Fibroblast of lung (primary cell): ENCODE data around the gene RASSF5.

Experiments used
- EZH2 ChIP-seq: IDR thresholded peaks from 2 replicates; pipeline ENCODE4 v1.5.1; 2012; ENCODE audit warnings: low read length, control low read depth, mild to moderate bottlenecking; ENCODE audit errors: missing control alignments
- TF ChIP-seq, protein P1 (sequence below), 2 donors: IDR thresholded peaks in 1 of 2; conservative IDR thresholded peaks in 1 of 2; 1 replicate in 1 of 2; 2 replicates in 1 of 2; pipeline ENCODE4 v1.5.1; 2011 to 2012; ENCODE audit warnings: low read length in 2 of 2, control low read depth in 1 of 2, inconsistent platforms in 1 of 2, low read depth in 1 of 2, mild to moderate bottlenecking in 1 of 2

DNA sequence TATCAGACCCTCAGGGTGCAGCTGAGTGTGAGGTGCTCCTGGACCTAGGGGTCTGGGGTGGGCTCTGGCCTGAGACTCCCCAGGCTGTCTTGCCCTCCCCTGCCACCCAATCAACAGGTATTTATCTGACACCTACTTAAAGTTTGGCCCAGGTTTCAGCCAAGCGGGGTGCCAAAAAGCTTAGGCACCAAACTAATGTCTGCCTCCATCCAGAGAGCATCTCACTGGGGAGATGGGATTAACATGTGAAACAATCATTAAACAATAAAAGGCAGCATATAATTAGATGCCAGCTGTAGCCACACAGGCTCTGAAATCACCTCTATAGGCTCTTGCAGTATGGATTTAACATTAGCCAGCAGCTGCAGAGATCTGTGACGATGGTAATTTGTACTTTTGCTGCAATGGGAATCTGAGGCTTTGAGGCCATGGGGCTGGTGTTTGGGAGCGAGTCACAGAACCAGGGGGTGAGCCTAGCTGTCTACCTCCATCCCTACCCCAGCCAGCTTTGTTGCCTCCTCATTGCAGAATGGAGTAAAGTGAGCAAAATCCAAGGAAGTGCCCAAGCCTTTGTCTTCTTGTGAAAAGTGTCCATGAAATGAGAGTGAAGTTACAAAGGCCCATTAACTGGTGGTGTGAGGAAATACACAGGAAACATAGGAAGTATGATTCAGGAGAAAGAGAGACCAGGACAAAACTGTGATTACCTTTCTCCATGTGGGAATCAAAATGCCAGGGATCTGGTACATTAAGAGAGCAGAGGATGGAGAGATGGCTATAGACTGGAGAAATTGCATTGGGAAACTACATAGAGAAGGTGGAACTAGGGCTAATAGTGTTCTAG lies 68.8 kb downstream of the RASSF5 start:
- no peak for TF ChIP-seq EZH2
- TF ChIP-seq, protein P1, sequence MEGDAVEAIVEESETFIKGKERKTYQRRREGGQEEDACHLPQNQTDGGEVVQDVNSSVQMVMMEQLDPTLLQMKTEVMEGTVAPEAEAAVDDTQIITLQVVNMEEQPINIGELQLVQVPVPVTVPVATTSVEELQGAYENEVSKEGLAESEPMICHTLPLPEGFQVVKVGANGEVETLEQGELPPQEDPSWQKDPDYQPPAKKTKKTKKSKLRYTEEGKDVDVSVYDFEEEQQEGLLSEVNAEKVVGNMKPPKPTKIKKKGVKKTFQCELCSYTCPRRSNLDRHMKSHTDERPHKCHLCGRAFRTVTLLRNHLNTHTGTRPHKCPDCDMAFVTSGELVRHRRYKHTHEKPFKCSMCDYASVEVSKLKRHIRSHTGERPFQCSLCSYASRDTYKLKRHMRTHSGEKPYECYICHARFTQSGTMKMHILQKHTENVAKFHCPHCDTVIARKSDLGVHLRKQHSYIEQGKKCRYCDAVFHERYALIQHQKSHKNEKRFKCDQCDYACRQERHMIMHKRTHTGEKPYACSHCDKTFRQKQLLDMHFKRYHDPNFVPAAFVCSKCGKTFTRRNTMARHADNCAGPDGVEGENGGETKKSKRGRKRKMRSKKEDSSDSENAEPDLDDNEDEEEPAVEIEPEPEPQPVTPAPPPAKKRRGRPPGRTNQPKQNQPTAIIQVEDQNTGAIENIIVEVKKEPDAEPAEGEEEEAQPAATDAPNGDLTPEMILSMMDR (conservative IDR thresholded peaks at IDR 0.05 in 1 of 2, IDR thresholded peaks at IDR 0.05 in 1 of 2; ENCODE audit: low read depth in 1 of 2, low read length in 2 of 2) = no peak
